ENCODE results near the gene IDH3A. TPM values are rescaled to one million over a fixed set of nuclear protein-coding genes. Genes with fewer than 3 reads are reported as not detected.

IDH3A gene
- polyA plus RNA-seq, 2 of the 4 experiments (the other 2 are of a cell fraction): 85.6 to 149 TPM

GRCh38 chr15:78120523-78120922, 28.6 kb upstream of the IDH3A start:
- POLR2A ChIA-PET: no interaction called here
- FAIRE-seq (no peak), ATAC-seq (no peak), DNase-seq (ENCODE audit: low read depth in 1 of 2, low spot score in 1 of 2) (no peak)
- WGBS (ENCODE audit: missing lambda C conversion rate): 74% methylated on average over 5 of the region's 5 CpGs
- TF ChIP-seq JUN (IDR thresholded peaks at IDR 0.05) (no peak), FOSL2 (IDR thresholded peaks at IDR 0.05) (no peak), FOSL2 (CRISPR knock-in tag; IDR thresholded peaks at IDR 0.05) (no peak), E2F6 (IDR thresholded peaks at IDR 0.05; ENCODE audit: borderline replicate concordance, low read depth) (no peak), TP53 (CRISPR knock-in tag; IDR thresholded peaks at IDR 0.05) (no peak), RFX5 (IDR thresholded peaks at IDR 0.05) (no peak), RARB (CRISPR knock-in tag; IDR thresholded peaks at IDR 0.05) (no peak), SREBF2 (IDR thresholded peaks at IDR 0.05) (no peak), PHF8 (IDR thresholded peaks at IDR 0.05; ENCODE audit: borderline replicate concordance, low read depth) (no peak), NFE2L2 (conservative IDR thresholded peaks at IDR 0.05; ENCODE audit: low read length) (no peak), POLR2AphosphoS2 (conservative IDR thresholded peaks at IDR 0.05; ENCODE audit: low read length) (no peak), CEBPB (IDR thresholded peaks at IDR 0.05) (no peak), EHMT2 (IDR thresholded peaks at IDR 0.05; ENCODE audit: low read depth) (no peak), SMC3 (IDR thresholded peaks at IDR 0.05) (no peak), EP300 (IDR thresholded peaks at IDR 0.05) (no peak), CTCF (IDR thresholded peaks at IDR 0.05) (no peak), HOXA7 (CRISPR knock-in tag; IDR thresholded peaks at IDR 0.05) (no peak)
- no peak overlapping the region for H3K4me3 ChIP-seq
- H3K4me1 ChIP-seq: no peaks in the 10 kb centered on the region
- H3K27ac ChIP-seq: no peak overlapping the region
- H3K4me2 ChIP-seq: no peak overlapping the region
- CTCF ChIA-PET: interaction anchor here (0.7 to 6.8 kb wide), 8 partner anchors 10 to 330 kb away, joined by 3 to 79 read pairs (median 6); partner anchors contain the start of gene CIB2
- H3K9me3 ChIP-seq: no peaks in the 10 kb centered on the region

GRCh38 chr15:78125267-78125666, 23.9 kb upstream of the IDH3A start:
- Histone ChIP-seq H3K9me3 (no peaks in the 10 kb centered on the region), H3K27ac (no peak overlapping the region), H3K4me2 (no peak overlapping the region), H3K4me1 (peaks cover 26% of the 10 kb centered on the region), H3K4me3 (no peak overlapping the region)
- 69% methylated on average over 3 of the region's 3 CpGs for WGBS (ENCODE audit: missing lambda C conversion rate)
- DNase-seq (ENCODE audit: low read depth in 1 of 2, low spot score in 1 of 2): no peak
- ATAC-seq: no peak
- POLR2A ChIA-PET: interaction anchor here (0.5 kb wide), 1 partner anchor 14 kb away, joined by 3 read pairs; no protein-coding TSS in a partner anchor
- no peak for FAIRE-seq
- CTCF ChIA-PET: interaction anchor here (1.4 to 7.0 kb wide), 5 partner anchors 12 to 116 kb away, joined by 5 to 79 read pairs (median 10); no protein-coding TSS in a partner anchor
- TF ChIP-seq KDM5A (IDR thresholded peaks at IDR 0.05) (no peak), SMC3 (IDR thresholded peaks at IDR 0.05) (no peak), CTCF (IDR thresholded peaks at IDR 0.05) (no peak), BHLHE40 (IDR thresholded peaks at IDR 0.05; ENCODE audit: low read depth, low read length) (no peak), MAX (IDR thresholded peaks at IDR 0.05) (no peak), ZNF302 (CRISPR knock-in tag; IDR thresholded peaks at IDR 0.05) (no peak), SREBF2 (IDR thresholded peaks at IDR 0.05) (no peak), HEYL (CRISPR knock-in tag; IDR thresholded peaks at IDR 0.05) (no peak), MAZ (IDR thresholded peaks at IDR 0.05; ENCODE audit: borderline replicate concordance, low read depth, low read length) (no peak), ESRRA (IDR thresholded peaks at IDR 0.05; ENCODE audit: borderline replicate concordance, low read length) (no peak), HMGXB4 (CRISPR knock-in tag; IDR thresholded peaks at IDR 0.05; ENCODE audit: borderline replicate concordance) (no peak), RFX5 (IDR thresholded peaks at IDR 0.05) (no peak), ELK1 (IDR thresholded peaks at IDR 0.05; ENCODE audit: low read depth, low read length) (no peak), RCOR1 (IDR thresholded peaks at IDR 0.05; ENCODE audit: low read depth, low read length) (no peak), POLR2AphosphoS2 (conservative IDR thresholded peaks at IDR 0.05; ENCODE audit: low read length) (no peak), EHMT2 (IDR thresholded peaks at IDR 0.05; ENCODE audit: low read depth) (no peak)
